Liver (tissue), 3 donors: ENCODE measurements around the gene HARBI1.

Source experiments
- CTCF ChIP-seq: fragments of 150-350 bp; IDR thresholded peaks from 2 replicates; pipeline ENCODE4 v1.5.1; 2017; ENCODE audit warnings: improper control_type of control experiment, low read depth, low read length; ENCODE audit not compliant: missing input control
- FOXA1 ChIP-seq: IDR thresholded peaks from 2 replicates; pipeline ENCODE4 v1.6.1; 2016; ENCODE audit warnings: antibody characterized with exemption
- FOXA2 ChIP-seq: IDR thresholded peaks from 2 replicates; pipeline ENCODE4 v1.6.1; 2016; ENCODE audit warnings: antibody characterized with exemption
- HNF4G ChIP-seq: IDR thresholded peaks from 2 replicates; pipeline ENCODE4 v1.6.1; 2016; ENCODE audit warnings: antibody characterized with exemption
- JUND ChIP-seq, 2 donors: IDR thresholded peaks; 2 replicates each; pipeline ENCODE4 v1.6.1; 2016; ENCODE audit warnings: antibody characterized with exemption in 2 of 2
- RAD21 ChIP-seq, 2 donors: IDR thresholded peaks; 2 replicates each; pipeline ENCODE4 v1.6.1; 2016; ENCODE audit warnings: antibody characterized with exemption in 2 of 2, mild to moderate bottlenecking in 2 of 2
- SP1 ChIP-seq: IDR thresholded peaks from 2 replicates; pipeline ENCODE4 v1.6.1; 2018; ENCODE audit warnings: antibody characterized with exemption, mild to moderate bottlenecking
- TAF1 ChIP-seq: conservative IDR thresholded peaks from 2 replicates; pipeline ENCODE4 v1.6.1; 2016; ENCODE audit warnings: antibody characterized with exemption, mild to moderate bottlenecking
- ZBTB33 ChIP-seq: IDR thresholded peaks from 2 replicates; pipeline ENCODE4 v1.6.1; 2016; ENCODE audit warnings: antibody characterized with exemption
- TF ChIP-seq, protein P1 (sequence below): IDR thresholded peaks from 2 replicates; pipeline ENCODE4 v1.6.1; 2016; ENCODE audit warnings: antibody characterized with exemption, mild to moderate bottlenecking
- TF ChIP-seq, protein P2 (sequence below): IDR thresholded peaks from 2 replicates; pipeline ENCODE4 v1.6.1; 2016; ENCODE audit warnings: antibody characterized with exemption
- TF ChIP-seq, protein P3 (sequence below): IDR thresholded peaks from 2 replicates; pipeline ENCODE4 v1.6.1; 2016; ENCODE audit warnings: antibody characterized with exemption
- donor health status: healthy.
- donor health status: healthy.

DNA sequence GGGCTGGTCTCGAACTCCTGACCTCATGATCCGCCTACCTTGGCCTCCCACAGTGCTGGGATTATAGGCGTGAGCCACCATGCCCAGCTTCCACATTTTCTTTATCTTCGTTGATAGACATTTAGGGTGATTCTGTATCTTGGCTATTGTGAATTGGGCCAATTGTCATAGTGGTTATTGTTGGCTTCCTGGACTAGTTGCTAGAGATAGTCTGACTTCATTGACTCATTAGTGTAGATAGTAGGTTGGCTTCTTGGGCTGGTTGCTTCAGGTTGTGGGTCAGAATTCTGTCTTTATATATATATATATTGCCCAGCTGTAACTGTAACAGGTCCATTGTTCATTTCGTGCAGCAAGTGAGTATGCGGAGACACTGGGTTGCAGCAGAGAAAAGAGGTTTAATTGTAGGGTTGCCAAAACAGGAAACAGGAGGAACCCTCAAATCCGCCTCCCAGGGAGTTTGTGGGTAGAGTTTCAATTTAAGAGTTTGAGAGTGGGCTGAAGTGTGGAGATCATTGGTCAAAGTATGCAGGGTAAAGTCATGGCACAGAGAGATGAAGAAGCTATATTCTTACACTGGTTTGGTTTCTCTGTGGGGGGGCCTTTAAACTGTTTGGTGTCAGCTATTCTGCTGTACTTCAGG lies 22.3 kb upstream of the HARBI1 start:
- TF ChIP-seq CTCF: no peak
- TF ChIP-seq, protein P1, sequence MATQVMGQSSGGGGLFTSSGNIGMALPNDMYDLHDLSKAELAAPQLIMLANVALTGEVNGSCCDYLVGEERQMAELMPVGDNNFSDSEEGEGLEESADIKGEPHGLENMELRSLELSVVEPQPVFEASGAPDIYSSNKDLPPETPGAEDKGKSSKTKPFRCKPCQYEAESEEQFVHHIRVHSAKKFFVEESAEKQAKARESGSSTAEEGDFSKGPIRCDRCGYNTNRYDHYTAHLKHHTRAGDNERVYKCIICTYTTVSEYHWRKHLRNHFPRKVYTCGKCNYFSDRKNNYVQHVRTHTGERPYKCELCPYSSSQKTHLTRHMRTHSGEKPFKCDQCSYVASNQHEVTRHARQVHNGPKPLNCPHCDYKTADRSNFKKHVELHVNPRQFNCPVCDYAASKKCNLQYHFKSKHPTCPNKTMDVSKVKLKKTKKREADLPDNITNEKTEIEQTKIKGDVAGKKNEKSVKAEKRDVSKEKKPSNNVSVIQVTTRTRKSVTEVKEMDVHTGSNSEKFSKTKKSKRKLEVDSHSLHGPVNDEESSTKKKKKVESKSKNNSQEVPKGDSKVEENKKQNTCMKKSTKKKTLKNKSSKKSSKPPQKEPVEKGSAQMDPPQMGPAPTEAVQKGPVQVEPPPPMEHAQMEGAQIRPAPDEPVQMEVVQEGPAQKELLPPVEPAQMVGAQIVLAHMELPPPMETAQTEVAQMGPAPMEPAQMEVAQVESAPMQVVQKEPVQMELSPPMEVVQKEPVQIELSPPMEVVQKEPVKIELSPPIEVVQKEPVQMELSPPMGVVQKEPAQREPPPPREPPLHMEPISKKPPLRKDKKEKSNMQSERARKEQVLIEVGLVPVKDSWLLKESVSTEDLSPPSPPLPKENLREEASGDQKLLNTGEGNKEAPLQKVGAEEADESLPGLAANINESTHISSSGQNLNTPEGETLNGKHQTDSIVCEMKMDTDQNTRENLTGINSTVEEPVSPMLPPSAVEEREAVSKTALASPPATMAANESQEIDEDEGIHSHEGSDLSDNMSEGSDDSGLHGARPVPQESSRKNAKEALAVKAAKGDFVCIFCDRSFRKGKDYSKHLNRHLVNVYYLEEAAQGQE: no peak
- TF ChIP-seq JUND (IDR thresholded peaks at IDR 0.05): no peak
- no peak for TF ChIP-seq HNF4G
- TF ChIP-seq, protein P2, sequence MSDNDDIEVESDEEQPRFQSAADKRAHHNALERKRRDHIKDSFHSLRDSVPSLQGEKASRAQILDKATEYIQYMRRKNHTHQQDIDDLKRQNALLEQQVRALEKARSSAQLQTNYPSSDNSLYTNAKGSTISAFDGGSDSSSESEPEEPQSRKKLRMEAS: no peak
- TF ChIP-seq SP1: no peak
- TF ChIP-seq RAD21 (IDR thresholded peaks at IDR 0.05): no peak
- TF ChIP-seq TAF1: no peak
- no peak for TF ChIP-seq FOXA1
- TF ChIP-seq, protein P3, sequence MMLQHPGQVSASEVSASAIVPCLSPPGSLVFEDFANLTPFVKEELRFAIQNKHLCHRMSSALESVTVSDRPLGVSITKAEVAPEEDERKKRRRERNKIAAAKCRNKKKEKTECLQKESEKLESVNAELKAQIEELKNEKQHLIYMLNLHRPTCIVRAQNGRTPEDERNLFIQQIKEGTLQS: no peak
- TF ChIP-seq ZBTB33: no peak
- TF ChIP-seq FOXA2: no peak
